HG02852 (cell line): Measurements from ENCODE around the gene ANO3.

Experiments used
- ATAC-seq: cut with Tn5 transposase; IDR thresholded peaks from one replicate; pipeline ENCODE4 v1.9.1; 2021; ENCODE audit warnings: mild to moderate bottlenecking, moderate library complexity; ENCODE audit not compliant: unreplicated experiment

Gene ANO3

DNA sequence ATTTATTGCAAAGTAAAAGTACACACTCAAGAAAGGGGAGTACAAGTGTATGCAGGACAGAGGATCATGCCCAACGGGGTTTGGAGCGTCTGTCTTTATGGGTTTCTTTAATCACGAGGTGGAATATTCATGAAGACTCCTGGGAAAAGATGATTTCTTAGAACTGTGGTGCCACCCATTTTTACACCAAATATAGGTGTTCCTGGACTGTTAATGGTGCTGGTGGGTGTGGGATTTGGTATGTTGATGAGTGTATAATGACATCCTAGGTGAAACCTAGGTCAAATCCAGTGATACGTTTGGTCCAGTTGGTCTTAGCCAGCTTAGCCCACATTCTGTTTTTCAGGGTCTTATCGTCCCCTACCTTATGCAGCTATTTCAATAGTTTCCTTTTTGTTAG is 21.1 kb downstream of the ANO3 start:
- no peak for ATAC-seq

DNA sequence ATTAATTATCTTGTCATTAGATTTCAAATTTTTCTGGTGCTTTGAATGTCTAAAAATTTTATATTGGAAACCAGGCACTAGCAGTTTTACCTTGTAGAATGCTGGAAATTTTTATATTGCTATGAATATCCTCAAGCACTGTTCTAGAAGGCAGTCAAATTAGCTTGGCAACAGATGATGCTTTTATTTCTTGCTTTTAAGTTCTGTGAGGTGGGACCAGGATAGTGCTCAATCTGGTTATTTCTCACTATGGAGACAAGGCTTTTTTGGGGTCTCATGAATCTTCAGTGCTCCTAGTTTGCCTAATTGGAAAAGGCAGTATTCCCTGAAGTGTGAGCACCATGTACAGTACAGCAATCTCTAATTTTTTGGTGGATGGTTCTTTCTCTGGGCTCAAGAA is 27.1 kb downstream of the ANO3 start:
- no peak for ATAC-seq

DNA sequence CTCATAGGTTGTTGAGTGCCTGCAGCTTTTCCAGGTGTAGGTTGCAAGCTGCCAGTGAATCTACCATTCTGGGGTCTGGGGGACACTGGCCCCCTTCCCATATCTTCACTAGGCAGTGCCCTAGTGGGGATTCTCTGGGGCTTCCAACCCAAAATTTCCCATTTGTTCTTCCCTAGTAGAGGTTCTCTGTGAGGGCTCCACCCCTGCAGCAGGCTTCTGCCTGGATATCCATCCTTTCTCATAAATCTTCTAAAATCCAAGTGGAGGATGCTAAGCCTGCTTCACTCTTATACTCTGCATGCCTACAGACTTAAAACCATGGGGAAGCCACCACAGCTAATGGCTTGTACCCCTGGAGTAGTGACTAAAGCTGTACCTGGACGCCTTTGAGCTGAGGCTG is 33.4 kb downstream of the ANO3 start:
- no peak for ATAC-seq

DNA sequence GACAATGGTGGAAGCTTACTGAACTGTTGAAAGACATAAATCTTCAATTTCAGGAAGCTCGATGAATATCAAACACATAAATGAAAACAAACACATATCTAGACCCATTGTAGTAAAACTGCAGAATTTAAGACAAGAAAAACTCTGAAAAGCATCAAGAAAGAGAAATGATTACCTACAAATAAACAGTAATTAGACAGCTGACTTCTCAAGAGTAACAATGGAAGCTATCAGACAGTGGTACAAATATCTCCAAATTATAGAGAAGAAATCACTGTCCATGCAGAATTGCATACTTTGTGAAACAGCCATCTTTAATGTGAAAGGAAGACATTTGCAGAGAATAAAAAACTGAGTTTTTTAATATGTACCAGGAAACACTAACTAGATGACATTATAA is 45.7 kb downstream of the ANO3 start:
- no peak for ATAC-seq

DNA sequence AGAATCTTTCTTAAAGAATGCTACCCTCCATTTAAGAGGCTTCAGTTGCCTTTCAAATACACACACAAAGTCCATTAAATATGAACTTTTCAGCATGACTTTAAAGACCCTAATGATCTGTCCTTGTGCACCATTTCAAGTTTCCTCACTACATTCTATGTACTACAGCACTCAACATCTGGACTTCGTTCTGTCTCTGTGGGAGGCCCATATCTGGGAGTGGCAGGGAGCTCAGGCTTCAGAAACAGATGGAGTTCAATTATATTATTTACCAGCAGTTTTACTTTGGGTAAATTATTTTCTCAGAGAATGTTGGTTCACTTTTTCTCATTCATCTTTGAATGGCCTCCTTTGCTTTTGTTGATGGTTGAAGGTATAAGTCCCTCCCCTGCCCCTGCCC is 67.4 kb downstream of the ANO3 start:
- ATAC-seq, result no peak

DNA sequence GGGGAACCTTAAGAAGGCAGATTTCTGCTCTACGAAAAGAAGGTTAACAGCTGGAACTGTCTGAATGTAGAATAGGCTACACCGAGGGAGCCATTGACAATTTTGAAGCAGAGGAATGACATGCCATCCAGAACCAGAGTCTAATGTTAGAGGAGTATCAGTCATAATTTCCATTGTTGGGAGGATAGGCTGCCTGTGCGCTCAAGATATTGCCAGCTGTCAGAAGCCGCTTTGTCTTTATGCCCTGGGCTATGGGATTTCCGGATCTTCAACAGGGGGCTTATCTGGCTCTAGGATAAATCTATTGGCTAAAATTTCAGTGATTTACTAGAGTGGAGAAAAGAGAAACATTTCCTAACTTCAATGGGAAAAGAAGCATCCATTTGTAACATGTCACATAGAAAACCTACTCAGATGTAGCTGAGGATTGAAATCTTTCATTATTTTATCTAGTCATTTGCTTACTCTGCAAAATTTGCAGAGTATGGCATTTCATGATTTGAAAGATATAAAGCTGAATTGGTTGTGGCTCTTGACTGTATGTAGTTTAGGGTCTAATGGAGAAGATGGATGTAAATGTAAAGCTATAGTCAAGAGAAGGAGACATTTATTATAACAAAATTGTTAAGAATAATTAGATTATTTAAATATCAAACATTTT is 78.9 kb downstream of the ANO3 start:
- ATAC-seq, result no peak

DNA sequence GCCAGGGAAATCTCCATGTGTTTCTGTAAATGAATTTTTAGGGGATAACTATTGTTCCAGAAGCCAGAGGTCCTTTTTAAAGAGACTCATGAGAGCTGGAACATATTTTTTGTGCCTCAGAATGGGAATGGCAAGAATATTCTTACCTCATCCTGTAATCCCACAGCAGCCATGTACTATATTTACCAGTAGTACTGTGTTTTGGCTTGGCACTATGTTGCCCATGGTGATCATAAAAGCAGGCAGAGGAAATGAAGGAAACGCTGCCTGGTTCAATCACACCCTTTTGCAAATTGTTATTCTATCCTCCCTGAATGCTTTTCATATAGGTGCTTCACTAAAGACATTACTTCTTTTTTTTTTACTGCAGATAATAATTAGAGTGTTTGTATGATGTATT is 81.0 kb downstream of the ANO3 start:
- ATAC-seq, result no peak

DNA sequence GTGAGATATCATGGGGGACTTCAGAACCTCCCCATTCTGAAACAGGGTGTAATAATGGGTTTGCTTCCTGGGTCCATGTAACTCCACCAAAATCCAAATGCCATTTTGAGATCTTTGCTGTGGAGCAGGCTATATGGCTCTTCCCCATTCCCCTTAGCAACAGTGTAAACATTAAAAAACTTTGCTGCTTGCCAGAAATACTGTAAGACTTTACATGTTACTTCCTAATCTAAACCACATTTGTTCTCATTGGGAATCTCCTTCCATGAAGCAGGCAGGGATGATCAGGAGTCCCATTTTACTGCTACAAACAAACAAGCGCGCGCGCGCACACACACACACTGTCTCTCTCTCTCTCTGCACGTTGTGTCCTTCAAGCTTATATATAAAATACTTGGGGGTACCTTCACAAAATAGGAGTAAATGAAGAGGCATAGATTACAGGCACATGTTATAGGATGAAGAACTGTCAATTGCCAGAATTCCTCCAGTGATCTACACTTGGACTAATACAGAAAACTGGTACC is 86.5 kb downstream of the ANO3 start:
- no peak for ATAC-seq

DNA sequence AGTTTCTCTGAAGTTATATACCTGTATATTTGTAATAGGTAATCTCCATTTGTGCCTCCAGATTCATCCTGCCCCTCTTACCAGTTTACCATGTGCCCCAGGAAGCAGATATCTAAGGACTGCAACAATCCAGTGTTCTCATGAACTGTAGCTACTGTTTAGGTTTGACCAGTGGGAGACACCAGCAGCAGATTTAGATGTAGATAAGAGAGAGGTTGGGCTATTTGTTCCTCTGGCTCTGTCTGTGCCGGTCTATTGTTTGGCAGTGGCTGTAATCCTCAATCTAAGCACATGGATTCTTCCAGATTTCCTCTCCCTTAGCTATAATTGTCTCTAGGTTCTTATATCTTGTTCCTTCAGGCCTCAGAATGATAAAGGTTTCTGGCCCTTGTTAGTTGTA is 88.4 kb downstream of the ANO3 start:
- ATAC-seq, result no peak

DNA sequence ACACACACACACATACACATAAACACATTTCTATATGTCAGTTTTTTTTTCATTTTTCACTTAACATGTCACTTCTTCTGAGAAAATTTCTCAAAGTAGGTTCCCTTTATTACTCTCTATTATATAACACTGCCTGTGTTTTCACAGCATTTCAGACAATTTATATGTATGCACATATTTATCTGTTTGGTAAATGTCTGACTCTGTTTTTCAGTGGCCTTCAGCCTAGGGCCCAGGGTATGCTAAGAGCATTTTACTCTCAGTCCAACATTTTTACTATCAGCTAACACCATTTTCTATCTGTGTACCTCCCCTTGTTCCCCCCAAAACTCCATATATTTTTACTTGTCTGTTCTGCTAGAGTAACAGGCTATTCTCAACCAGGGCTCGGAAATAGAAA is 92.3 kb downstream of the ANO3 start:
- ATAC-seq, result no peak

DNA sequence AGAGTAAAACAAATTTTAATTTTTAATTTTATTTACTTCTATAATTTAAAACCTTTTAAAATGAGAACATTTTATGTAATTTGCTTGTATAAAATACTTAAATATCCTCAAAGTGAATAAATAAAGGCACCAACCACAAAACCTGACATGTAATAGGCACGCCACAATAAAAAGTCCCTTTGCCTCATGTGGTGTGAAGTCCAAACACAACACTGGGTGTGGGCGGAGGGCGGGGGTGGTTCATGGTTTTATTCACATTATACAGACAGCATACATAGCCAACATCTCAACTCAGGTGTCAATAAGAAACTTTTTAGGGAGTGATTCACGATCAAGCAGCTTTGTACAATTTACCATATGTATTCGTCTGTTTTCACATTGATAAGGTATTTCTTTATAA is 107.9 kb downstream of the ANO3 start:
- ATAC-seq, result no peak

DNA sequence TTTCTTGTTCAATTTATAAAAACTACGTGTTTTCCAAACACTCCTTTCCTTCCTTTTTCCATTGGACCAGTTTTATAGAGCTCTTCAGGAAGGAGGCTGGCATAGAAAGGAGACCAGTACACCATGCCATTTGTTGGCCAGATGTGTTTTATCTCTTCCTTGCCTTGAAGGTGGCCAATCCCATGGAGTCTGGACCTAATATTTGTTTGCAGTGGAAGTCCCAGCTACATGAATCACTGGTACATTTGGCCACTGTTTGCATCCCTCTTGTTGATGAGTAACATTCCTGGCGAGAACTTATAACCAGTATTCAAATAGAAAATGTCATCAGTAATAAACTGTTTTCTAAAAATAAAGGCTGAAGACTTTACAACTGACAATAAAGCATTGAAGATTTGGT is 110.2 kb downstream of the ANO3 start:
- ATAC-seq, result no peak

DNA sequence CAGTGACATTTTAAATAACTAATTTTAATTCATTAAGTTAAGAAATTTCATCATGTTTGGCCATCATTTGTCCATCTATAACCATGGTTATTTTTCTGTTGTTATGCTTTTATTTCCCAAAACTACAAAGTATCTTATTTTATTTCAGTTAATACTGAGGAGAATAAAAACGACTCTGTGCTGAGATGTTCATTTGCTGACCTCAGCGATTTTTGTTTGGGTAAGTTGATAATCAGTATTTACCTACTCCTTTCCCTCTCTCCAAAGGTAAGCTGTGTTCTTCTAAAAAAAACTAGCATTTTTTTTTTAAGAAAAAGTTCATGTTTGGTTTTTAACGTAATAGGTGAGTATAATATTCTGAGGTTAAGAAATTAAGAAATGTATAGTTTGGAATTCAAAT is 111.7 kb downstream of the ANO3 start:
- ATAC-seq, result no peak

DNA sequence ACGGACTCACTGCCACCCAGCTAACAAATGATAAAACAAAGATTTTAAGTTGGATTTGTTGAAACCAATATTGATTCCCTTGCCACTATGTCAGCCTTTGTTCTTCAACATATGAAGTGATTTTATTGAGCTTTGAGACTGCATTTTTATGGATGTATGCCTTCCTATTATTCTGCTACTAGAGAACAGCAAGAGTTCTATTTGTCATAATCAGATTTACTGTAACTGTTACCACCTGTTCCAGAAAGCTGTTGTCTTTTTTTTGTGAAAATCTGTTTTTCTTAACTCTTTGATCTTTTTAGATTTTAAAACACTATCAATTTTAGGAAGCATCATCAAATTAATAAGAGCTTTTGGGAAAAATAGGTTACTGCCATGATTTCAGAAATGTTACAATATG is 125.7 kb downstream of the ANO3 start:
- ATAC-seq, result no peak

DNA sequence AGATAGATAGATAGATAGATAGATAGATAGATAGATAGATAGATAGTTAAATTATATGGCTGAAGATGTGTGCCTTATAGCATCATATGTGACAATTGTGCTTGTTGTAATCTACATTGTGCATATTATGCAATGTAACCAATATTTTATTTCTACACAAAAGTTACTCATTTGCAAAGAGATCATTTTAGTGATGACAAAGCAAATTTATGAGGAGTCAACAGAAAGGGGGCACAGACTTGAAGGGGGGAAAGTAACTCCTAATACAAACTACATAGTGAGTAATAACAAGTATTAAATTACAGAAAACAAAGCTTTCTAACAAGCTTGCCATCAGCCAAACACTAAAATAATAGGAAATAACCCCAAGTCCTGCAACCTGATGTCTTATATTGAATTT is 133.3 kb downstream of the ANO3 start:
- no peak for ATAC-seq

DNA sequence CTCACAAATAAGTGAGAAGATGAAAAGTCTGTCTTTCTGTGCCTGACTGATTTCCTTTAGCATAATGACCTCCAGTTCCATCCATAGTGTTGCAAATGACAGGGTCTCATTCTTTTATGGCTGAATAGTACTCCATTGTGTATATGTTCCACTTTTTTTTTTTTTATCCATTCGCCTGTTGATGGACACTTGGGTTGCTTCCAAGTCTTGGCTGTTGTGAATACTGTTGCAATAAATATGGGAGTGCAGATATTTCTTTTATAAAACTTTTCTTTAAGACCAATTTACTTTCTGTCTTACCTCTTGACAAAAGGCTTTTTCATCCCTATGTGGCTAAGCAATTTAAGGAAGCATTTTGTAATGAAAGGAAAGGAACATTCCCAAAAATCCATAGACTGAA is 135.6 kb downstream of the ANO3 start:
- ATAC-seq, result no peak

DNA sequence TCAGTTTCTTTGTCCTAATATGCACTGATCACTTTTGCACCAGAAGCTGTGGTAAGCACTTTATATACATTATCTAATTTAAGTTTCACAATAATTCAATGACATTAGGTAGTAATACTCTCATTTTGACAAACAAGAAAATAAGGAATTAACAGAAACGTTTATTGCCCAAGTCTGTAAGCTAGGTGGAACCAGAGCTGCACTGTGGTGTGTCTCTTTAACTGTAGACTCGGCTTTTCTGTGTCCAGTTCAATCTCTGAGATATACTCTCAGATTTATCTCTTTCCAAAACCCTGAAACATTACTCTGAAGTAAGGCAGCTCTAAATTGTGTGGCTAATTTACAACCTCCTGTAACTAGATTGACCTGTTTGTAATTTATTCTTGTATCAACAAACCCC is 139.1 kb downstream of the ANO3 start:
- ATAC-seq, result no peak

DNA sequence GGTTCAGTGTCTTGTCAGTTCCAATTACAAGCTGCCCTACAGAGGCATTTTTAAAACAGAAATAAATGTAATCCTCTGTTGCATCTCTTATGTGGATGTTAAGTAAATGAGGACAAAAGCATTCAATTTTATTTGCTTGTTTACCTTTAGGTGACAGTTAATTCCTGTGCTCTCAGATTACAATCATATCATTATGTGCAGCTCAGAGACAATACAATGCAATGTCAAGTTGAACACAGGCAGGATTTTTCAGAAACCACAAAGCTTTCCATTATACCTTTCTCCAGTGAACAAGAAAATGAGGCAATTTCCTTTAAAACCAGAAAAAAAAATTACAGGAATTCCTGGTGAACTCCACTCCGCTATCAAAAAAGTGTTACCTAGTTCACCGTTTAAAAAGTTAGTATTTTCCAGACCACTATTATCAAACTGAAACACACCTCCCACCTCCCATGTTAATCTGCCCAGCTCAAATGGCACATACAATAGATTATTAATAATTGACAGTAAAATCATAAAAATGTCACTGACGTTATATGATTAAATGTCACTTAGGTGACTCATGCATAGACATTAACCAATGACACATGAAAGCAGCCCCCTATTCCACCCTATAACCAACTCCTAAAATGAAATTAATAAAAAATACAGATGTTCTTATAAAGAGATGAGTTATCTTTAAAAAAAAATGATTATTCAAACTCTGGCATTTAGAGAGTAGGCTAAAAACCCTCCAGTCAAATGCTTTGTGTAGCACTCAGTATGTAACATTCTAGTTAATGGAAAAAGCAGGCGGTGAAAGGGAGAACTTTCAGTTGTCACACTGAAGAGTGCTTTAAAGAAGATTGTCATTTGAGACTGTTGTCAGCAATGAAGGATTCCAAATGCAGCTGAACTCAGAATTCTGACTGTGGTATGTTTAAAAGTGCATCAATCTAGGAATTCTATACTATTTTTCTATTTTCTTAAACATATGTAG is 141.6 kb downstream of the ANO3 start:
- no peak for ATAC-seq

DNA sequence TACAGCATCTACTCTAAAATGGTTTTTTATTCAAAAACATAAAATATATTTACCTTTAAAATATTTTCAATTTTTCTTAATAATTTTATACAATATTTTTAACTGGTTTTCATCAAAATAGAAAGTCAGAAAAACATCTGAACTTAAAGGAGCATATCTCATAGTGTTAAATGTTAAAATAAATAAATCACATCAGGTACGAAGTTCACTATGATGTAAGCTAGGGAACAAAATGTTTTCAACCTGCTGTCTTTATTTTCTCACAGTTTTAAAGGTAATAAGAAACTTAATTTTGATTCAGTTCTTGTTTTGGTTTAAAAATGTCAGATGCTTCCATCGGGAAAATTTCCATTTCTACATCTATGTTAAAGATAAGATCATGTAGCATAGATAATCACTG is 142.5 kb downstream of the ANO3 start:
- no peak for ATAC-seq

DNA sequence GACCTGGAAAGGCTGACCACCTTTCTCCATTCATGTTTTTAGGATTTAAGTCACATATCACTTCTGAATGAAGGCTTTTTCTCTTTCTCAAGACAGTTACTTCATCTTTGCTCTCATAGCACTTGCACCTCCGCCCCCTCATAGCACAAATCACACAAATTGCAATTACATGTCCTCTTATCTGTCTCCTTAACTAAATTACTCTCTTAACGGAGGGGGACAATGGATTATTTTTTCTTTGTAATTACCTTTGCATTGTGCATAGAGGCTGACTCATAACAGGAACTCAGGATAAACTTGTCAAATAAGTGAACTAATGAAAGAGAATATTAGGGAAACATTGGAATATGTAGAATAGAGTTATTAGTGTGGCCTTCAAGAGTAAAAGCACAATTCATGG is 145.5 kb downstream of the ANO3 start:
- ATAC-seq, result no peak

DNA sequence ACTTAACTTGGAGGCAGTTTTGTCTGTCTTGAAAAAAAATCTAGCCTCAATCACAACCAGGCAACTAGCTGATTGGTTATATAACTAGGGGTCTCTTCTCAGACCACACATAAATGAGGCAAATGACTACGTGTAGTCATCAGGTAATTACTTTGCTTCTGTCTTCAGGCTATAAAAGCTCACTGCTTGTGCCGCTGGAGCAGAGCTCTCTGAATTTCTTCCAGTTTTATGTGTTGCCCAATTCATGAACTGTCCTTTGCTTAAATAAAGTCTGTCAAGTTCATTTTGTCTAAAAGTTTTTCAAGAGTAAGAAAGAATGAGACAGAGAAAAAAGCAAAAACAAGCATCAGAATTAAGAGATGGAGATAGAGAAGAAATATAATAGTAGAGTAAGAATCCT is 146.8 kb downstream of the ANO3 start:
- ATAC-seq, result no peak

DNA sequence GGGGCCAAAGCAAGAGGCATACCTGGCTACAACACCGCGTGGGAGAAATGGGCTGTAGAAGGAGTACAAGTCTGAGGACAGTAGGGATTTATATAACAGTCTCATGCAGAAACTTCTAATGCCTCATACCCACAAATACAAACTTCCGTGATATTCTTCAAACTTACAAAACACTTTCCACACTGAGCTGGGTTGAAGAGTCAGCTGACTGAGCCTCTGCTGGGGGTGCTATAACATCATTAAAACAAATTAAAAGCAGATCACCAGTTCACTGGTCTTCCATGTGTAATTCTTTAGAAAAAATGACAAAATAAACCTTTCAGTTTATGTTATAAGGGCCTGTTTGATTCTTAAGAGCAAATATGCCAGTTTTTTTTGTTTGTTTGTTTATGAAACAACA is 148.1 kb downstream of the ANO3 start:
- no peak for ATAC-seq
